LNCAP (cell line): ENCODE data around the gene EBF3.

Source experiments
- TF ChIP-seq, protein P1 (sequence below): fragments of 450-650 bp; IDR thresholded peaks from 2 replicates; pipeline ENCODE4 v1.5.1; 2017; ENCODE audit warnings: mild to moderate bottlenecking

Gene EBF3

DNA sequence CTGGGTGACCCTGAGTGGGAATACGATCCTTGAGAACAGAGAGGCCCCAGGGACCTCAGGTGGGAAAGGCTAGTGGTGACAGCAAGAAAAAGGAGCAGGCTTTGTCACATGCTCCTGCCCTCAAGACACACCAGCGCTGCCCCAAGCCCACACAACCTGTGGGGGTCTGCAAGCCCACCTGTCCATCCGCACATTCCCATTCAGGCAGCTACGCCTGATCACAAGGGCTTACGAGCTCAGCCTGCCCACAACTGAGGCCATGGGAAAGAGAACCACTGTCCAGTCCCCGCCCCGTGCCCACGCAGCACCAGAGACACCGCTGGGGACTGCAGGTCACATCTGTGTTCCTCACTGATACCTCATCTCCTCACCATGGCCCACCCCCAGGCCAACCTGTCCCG is 26.7 kb downstream of the EBF3 start:
- TF ChIP-seq, protein P1, sequence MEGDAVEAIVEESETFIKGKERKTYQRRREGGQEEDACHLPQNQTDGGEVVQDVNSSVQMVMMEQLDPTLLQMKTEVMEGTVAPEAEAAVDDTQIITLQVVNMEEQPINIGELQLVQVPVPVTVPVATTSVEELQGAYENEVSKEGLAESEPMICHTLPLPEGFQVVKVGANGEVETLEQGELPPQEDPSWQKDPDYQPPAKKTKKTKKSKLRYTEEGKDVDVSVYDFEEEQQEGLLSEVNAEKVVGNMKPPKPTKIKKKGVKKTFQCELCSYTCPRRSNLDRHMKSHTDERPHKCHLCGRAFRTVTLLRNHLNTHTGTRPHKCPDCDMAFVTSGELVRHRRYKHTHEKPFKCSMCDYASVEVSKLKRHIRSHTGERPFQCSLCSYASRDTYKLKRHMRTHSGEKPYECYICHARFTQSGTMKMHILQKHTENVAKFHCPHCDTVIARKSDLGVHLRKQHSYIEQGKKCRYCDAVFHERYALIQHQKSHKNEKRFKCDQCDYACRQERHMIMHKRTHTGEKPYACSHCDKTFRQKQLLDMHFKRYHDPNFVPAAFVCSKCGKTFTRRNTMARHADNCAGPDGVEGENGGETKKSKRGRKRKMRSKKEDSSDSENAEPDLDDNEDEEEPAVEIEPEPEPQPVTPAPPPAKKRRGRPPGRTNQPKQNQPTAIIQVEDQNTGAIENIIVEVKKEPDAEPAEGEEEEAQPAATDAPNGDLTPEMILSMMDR, result no peak

DNA sequence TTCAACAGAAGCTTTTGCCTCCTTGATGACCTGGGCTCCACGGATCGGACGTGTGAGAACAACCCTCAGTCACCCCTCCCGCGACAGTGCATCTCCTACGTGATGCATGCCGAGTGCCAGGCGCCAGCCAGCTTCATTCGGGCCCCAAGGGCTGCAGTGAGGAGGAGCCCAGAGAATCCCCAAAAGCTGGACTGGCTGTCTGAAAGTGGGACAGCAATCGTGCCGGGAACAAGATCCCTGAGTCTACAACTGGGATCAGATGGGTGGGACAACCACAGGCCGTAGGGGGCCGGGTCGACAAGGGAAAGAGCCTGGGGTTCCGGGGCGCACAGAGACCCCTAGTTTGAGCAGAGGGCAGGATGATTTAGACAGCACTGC is 27.2 kb downstream of the EBF3 start:
- TF ChIP-seq, protein P1, result no peak

DNA sequence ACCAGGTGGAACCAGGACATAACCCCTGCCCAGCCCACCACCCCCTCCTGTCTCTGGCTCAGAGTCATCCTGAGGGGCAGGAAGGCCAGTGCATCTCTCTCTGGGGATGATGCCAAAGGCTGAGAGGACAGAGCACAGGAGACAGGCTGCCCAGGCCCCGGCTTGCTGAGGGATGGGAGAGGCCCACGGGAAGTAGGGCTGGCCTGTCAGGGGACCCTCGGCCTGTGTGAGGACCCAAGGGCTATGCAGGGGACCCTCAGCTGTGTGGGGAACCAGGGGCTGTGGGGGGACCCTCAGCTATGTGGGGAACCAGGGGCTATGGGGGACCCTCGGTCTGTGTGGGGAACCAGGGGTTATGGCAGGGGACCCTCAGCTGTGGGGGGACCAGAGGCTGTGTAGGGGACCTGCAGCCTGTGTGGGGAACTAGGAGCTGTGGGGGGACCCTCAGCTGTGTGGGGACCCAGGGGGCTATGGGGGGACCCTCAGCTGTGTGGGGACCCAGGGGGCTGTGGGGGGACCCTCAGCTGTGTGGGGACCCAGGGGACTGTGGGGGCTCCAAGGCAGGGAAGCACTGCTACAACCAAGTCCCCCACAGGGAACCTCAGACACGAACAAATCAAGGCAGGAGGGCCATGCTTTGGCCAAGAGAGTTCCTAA is 27.7 kb downstream of the EBF3 start:
- TF ChIP-seq, protein P1, result no peak

DNA sequence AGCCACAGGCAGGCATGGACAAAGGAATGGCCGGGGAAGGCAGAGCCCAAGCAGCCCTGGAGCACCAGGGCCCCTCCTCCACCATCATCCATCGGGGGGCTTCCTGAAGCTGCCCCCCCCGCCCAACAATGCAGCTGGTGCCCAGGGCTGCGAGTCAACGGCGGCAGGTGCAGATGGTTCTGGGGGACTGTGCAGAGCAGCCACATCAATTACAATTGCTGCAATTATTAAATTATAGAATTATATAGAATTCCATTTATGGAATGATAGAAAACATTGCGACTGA is 28.3 kb downstream of the EBF3 start:
- TF ChIP-seq, protein P1, result no peak

DNA sequence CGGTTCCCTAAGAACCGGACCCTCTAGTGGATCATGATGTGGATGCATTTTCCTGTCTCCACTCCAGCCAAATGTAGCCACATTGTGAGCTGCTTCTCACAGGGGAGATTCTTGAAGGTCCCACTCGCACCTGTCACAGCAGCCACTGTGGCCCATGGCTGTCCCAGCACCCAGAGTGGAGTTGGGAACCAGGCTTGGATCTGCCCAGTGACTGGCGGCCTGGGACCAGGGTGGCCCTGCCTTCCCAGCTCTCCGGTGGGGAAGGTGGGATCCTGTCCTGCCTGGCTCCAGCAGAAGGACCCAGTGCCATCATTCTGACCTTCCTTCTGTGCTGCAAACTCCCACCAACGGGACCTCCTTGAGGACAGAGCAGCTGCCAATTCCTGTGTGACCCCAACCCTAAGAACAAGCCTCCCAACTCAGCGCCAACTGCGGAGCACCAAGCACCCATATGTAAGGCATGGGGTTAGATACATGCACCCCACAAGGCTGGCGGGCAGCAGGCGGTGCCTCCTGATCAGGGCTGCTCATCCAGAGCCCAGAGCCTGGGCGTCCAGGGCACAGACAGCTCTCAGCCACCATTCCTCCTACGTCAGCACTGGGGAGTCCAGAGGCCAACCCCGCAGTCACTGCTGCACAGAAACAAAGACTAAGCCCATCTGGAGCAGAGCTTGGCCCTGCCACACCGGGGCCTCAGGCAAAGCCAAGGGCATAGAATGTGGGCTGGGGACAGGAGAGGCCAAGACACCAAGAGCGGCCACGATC is 28.8 kb downstream of the EBF3 start:
- TF ChIP-seq, protein P1, result no peak

DNA sequence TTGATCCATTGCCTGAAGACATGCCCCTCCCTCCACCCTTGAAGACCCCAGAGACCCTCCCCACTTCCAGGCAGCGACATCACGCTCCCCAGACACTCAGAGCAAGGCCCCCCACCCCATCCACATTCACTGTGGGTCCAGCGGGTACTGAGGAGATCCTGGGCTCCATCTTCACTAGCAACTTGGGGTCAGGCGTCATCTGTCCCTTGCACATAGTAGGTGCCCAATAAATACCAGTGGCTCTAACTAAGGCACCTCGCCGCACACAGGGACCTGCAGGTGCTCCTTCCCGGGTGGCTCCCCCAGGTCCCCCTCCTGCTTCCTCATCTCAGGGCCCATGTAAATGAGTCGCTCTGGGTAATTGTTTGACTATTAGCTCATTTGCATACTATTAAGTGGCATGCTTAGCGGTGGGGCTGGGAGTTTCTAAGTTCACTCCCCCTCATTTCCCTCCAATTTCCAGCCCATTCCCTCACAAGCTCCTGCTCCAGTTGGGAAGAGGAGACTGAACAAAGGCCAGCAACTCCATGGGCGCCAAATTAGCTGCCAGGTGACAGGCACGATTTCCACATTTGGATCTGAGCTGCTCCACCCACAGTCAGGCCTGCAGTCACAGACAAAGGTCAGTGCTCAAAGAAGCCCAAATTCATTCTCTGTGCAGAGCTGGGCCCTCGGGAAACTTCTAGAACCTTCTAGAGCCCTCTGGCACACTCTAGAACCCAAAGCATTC is 29.7 kb downstream of the EBF3 start:
- TF ChIP-seq, protein P1, result no peak

DNA sequence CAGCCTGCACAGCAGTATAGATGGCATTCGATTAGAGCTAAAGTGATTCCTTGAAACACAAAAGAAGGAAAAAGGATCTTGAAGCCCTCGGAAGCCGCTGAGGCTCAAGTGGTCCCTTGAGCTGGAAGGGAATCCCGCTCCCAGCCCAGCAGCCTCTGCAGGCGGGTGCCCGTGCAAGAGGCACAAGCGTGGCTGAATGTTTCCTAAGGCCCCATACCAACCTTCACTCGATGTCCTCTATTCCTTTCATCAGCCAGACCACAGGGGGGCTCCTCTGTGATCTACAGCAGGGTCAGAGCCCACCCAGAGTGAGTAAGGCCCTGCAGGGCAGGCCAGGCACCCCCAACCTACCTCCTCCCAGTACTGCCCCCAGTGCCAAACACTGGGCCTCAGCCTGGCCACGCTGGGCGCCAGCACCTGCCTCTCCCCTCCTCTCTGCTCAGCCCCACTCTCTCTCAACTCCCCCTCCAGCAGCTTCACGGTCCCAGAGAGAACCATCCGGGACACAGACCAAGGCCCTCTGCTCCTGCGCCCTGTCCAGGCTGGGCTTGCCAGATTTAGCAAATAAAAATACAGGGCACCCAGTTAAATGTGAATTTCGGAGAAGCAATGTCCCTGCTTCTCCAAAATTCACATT is 30.5 kb downstream of the EBF3 start:
- TF ChIP-seq, protein P1, result no peak
